Natural killer cell treated with Interleukin-12 subunit alpha and Interleukin-12 subunit beta and Interleukin-15 and Interleukin-18, amount 100 ng/mL, for 72 hours (primary cell): Measurements from ENCODE around the gene NR0B2. TPM values are rescaled to one million over a fixed set of nuclear protein-coding genes. Genes with fewer than 3 reads are reported as not detected.
A peak's percentile ranks its signal among the peaks of the same experiment; 100 is the strongest.

Experiments used
- ATAC-seq, 2 donors: fragments of 150-1000 bp; cut with Tn5 transposase in 1 of 2; sonication (Bioruptor Pico), chemical (Tn5 transposase) in 1 of 2; 2 replicates each; pipeline ENCODE4 v1.10.0; 2021
- DNase-seq: peaks from one replicate; pipeline ENCODE4 v3.0.0; 2022; ENCODE audit warnings: low spot score
- H3K27ac Mint-ChIP-seq, 2 donors: 1 replicate in 1 of 2; 2 replicates in 1 of 2; pipeline ENCODE4 v1.8.0; 2022; ENCODE audit warnings: mixed read lengths in 2 of 2, mild to moderate bottlenecking in 1 of 2, moderate library complexity in 1 of 2
- H3K27me3 Mint-ChIP-seq, 2 donors: 1 replicate in 1 of 2; 2 replicates in 1 of 2; pipeline ENCODE4 v1.8.0; 2022; ENCODE audit warnings: mixed read lengths in 2 of 2
- H3K36me3 Mint-ChIP-seq: one replicate; pipeline ENCODE4 v1.8.0; 2022; ENCODE audit warnings: mixed read lengths
- H3K4me1 Mint-ChIP-seq, 2 donors: 1 replicate in 1 of 2; 2 replicates in 1 of 2; pipeline ENCODE4 v1.8.0; 2022; ENCODE audit warnings: low read depth in 2 of 2, mixed read lengths in 2 of 2, mild to moderate bottlenecking in 1 of 2
- H3K4me3 Mint-ChIP-seq: one replicate; pipeline ENCODE4 v1.8.0; 2022; ENCODE audit warnings: mixed read lengths
- H3K9me3 Mint-ChIP-seq: 2 replicates; pipeline ENCODE4 v1.8.0; 2022; ENCODE audit warnings: mixed read lengths
- total RNA-seq, 2 donors: library from RNA; stranded (reverse); gene quantifications; one replicate each; pipeline ENCODE4 v1.2.3, GENCODE V29; 2022

Gene NR0B2
- total RNA-seq = not detected

GRCh38 chr1:26913754-26914619 is at the start of gene NR0B2:
Gene NR0B2, minus strand, starts transcription at chr1:26913975. Its CDS starts 35 bp downstream, at chr1:26913940.
- H3K9me3 Mint-ChIP-seq = no peaks in the 10 kb centered on the region
- DNase-seq (no peak), ATAC-seq (no peak)
- no peak within 1 kb of the TSS for H3K27ac Mint-ChIP-seq
- no peaks in the 10 kb centered on the region for H3K27me3 Mint-ChIP-seq
- no peaks in the 10 kb centered on the region for H3K4me1 Mint-ChIP-seq
- H3K4me3 Mint-ChIP-seq = no peak within 1 kb of the TSS
- H3K36me3 Mint-ChIP-seq = no peaks in the 10 kb centered on the region

- H3K4me3 Mint-ChIP-seq = no peak overlapping the region
- DNase-seq (no peak), ATAC-seq (no peak)
- no peaks in the 10 kb centered on the region for H3K36me3 Mint-ChIP-seq
- H3K27ac Mint-ChIP-seq = no peak overlapping the region
- H3K9me3 Mint-ChIP-seq = no peaks in the 10 kb centered on the region
- H3K27me3 Mint-ChIP-seq = peaks cover 35 to 57% of the 10 kb centered on the region in 2 donors
- peaks cover 4 to 5% of the 10 kb centered on the region in 2 donors for H3K4me1 Mint-ChIP-seq
These were observed 48.1 kb upstream of the NR0B2 start for GRCh38 chr1:26961826-26962225.

GRCh38 chr1:26960625-26960966 is 46.8 kb upstream of the NR0B2 start:
- H3K4me1 Mint-ChIP-seq = peaks cover 4 to 5% of the 10 kb centered on the region in 2 donors
- no peaks in the 10 kb centered on the region for H3K36me3 Mint-ChIP-seq
- no peak overlapping the region for H3K27ac Mint-ChIP-seq
- no peaks in the 10 kb centered on the region for H3K9me3 Mint-ChIP-seq
- H3K4me3 Mint-ChIP-seq = peak overlapping the region; percentile 73
- H3K27me3 Mint-ChIP-seq = peaks cover 27 to 45% of the 10 kb centered on the region in 2 donors
- no peak for DNase-seq
- ATAC-seq = no peak

DNA sequence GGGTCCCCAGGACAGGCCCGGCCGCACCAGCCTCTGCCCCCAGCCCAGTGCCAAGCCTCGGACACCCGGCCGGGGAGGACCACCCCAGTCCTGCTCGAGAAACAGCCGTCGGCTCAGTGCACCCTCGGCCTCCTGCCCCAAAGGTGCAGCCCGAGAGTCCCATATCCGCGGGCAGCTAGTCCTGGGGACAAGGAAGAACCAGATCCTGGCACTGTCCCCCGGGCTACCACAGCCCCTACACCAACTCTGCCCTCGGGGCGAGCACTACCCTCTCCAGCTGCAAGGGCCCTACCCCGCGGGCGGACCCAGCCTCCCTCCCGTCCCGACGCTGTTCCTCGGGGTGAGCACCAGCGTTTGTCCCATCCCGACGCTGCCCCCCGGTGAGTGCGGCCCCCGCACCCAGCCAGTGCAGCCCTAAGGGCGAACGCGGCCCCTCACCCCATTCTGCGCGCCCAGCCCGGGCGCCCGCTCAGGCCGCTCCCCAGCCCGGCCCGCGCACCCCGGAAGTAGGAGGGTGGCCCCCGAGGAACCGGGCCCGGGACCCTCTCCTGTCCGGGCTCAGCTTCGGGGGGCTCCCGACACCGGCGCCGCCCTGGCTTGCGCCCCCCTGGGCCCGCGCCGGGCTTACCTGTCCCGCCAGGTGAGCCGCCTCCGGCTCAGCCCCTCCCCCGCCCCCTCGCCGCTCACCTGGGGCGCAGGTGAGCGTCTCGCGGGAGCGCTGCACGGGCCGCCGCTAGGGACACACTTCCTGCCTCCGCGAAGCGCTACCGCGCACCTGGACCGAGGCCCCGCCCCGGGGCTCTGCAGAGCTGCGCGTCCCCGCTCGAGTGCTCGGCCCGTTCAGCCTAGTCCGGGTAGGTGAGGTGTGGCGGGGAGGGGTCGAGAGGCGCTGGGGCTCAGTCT is 46.2 kb upstream of the NR0B2 start, which contains the start of gene KDF1:
Gene KDF1 (minus strand): TSS at position 747 of the 903 bp plus-strand sequence. CDS start 8,088 bp downstream, outside the sequence.
- ATAC-seq = peak; percentile 61 to 63
- no peaks in the 10 kb centered on the region for H3K9me3 Mint-ChIP-seq

DNA sequence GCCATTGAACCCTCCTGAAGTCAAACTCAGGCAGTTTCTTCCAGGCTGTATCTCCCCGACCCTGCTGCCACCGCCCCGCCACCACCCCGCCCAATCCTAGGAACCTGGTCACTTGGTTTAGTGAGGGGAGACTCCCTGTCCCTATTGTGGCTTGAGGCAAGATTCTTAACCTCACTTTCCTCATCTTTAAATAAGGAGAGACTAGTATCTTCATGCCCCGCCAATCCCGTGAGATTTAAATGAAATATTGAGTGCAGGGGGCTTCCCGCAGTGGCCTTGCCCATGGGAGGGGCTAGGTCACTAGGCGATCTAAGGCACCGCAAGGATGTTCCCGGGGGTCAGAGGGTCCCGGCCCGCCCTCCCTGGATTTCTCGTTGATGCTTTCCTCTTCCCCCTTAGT is 45.5 kb upstream of the NR0B2 start:
- peaks cover 24 to 36% of the 10 kb centered on the region in 2 donors for H3K27me3 Mint-ChIP-seq
- DNase-seq (no peak), ATAC-seq (no peak)
- H3K4me3 Mint-ChIP-seq = peak overlapping the region; percentile 15
- H3K27ac Mint-ChIP-seq = no peak overlapping the region
- H3K36me3 Mint-ChIP-seq = no peaks in the 10 kb centered on the region
- peaks cover 4 to 5% of the 10 kb centered on the region in 2 donors for H3K4me1 Mint-ChIP-seq
- no peaks in the 10 kb centered on the region for H3K9me3 Mint-ChIP-seq

More for the DNA sequence above, 46.2 kb upstream of the NR0B2 start, which contains the start of gene KDF1:
- Mint-ChIP-seq H3K4me3 (peak within 1 kb of the TSS; percentile 73), H3K36me3 (no peaks in the 10 kb centered on the region), H3K27me3 (peaks cover 26 to 42% of the 10 kb centered on the region in 2 donors), H3K27ac (no peak within 1 kb of the TSS), H3K4me1 (peaks cover 4 to 5% of the 10 kb centered on the region in 2 donors)
- no peak for DNase-seq

DNA sequence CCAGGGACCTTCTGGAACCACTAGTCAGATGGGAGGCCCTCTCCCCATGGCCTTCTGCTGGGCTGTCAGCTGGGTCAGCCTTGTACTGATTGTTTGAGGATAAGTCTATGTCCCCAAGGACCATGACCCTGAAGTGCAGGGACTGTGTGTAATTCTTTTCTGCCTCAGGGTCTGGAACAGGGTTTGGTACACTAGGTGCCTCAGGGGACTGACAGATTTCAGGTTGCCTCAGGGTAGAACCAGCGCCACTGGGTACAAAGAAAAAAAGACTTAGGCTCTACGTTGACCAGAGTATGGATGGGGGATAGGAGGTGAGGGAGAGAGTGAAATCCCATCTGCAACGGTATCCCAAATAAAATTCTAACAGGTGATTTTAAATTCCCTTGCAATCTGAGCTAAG is 43.5 kb upstream of the NR0B2 start:
- H3K4me3 Mint-ChIP-seq = no peak overlapping the region

GRCh38 chr1:26956321-26956720 is 42.5 kb upstream of the NR0B2 start:
- no peak for DNase-seq
- Mint-ChIP-seq H3K4me1 (peaks cover 4 to 5% of the 10 kb centered on the region in 2 donors), H3K36me3 (no peaks in the 10 kb centered on the region), H3K4me3 (no peak overlapping the region), H3K9me3 (no peaks in the 10 kb centered on the region), H3K27ac (no peak overlapping the region), H3K27me3 (peaks cover 13 to 18% of the 10 kb centered on the region in 2 donors)
- ATAC-seq = no peak

More for the DNA sequence above, 43.5 kb upstream of the NR0B2 start:
- H3K4me1 Mint-ChIP-seq = peaks cover 4 to 5% of the 10 kb centered on the region in 2 donors
- H3K27ac Mint-ChIP-seq = no peak overlapping the region
- no peaks in the 10 kb centered on the region for H3K9me3 Mint-ChIP-seq
- no peaks in the 10 kb centered on the region for H3K36me3 Mint-ChIP-seq
- H3K27me3 Mint-ChIP-seq = peaks cover 19 to 25% of the 10 kb centered on the region in 2 donors
- DNase-seq = no peak
- peak in 1 of 2 donors; percentile 34 for ATAC-seq

DNA sequence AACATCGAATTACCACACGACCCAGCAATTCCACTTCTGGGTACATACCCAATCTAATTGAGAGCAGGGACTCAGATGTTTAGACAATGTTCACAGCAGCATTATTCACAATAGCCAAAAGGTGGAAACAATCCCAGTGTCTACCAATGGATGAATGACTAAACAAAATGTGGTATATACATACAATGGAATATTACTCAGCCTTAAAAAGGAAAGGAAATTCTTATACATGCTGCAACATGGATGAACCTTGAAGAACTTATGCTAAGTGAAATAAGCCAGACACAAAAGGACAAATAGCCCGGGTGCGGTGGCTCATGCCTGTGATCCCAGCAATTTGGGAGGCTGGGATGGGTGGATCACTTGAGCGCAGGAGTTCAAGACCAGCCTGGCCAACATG is 39.6 kb upstream of the NR0B2 start:
- no peak overlapping the region for H3K27ac Mint-ChIP-seq
- H3K4me1 Mint-ChIP-seq = no peaks in the 10 kb centered on the region
- peaks cover under 1 to 3% of the 10 kb centered on the region in 2 donors for H3K27me3 Mint-ChIP-seq
- DNase-seq (no peak), ATAC-seq (no peak)
- H3K4me3 Mint-ChIP-seq = no peak overlapping the region
- no peaks in the 10 kb centered on the region for H3K36me3 Mint-ChIP-seq
- no peaks in the 10 kb centered on the region for H3K9me3 Mint-ChIP-seq

DNA sequence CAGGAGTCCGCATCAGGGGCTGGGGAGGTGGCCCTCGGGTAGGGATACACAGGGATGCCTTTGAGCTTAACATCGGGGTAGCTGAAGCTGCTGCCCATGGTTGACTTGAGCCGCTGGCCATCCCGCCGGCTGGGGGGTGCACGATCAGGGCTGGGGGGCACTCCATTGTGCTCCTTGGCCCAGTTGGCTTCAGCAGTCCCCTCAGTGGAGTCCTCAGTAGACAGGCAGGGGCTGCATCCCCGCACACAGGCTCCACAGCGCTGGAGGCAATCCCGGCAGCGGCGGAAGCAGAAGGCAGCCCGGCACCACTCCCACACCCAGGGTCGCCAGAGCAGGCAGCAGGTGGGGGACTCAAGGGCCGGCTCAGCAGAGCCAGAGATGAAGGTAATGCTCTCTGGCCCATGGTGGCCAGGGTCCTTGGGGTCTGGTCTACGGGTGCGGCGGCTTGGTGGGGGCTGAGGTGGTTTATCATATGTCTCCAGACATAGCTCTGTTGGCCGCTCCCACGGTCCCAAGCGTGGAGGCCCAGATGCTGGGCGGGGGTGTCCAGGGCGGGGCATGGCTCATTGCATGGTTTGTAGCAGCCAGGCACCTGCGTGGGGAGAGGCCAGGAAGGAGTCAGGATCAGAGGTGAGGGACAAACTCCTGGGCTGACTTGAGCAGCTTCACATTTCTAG is 38.2 kb upstream of the NR0B2 start:
- no peak for DNase-seq
- H3K27ac Mint-ChIP-seq = no peak overlapping the region
- H3K9me3 Mint-ChIP-seq = no peaks in the 10 kb centered on the region
- no peak for ATAC-seq
- H3K27me3 Mint-ChIP-seq = peaks cover 0 to 3% of the 10 kb centered on the region in 2 donors
- H3K36me3 Mint-ChIP-seq = no peaks in the 10 kb centered on the region
- no peaks in the 10 kb centered on the region for H3K4me1 Mint-ChIP-seq
- H3K4me3 Mint-ChIP-seq = no peak overlapping the region

GRCh38 chr1:26951216-26951615 is 37.4 kb upstream of the NR0B2 start:
- H3K27ac Mint-ChIP-seq = no peak overlapping the region

GRCh38 chr1:26950602-26951001 is 36.8 kb upstream of the NR0B2 start:
- H3K4me1 Mint-ChIP-seq = no peaks in the 10 kb centered on the region
- no peaks in the 10 kb centered on the region for H3K36me3 Mint-ChIP-seq
- DNase-seq (no peak), ATAC-seq (no peak)
- H3K9me3 Mint-ChIP-seq = no peaks in the 10 kb centered on the region
- H3K27me3 Mint-ChIP-seq = peaks cover 0 to 3% of the 10 kb centered on the region in 2 donors
- no peak overlapping the region for H3K4me3 Mint-ChIP-seq
- no peak overlapping the region for H3K27ac Mint-ChIP-seq

More at GRCh38 chr1:26951216-26951615, 37.4 kb upstream of the NR0B2 start:
- peaks cover 0 to 3% of the 10 kb centered on the region in 2 donors for H3K27me3 Mint-ChIP-seq
- H3K36me3 Mint-ChIP-seq = no peaks in the 10 kb centered on the region
- no peak overlapping the region for H3K4me3 Mint-ChIP-seq
- H3K4me1 Mint-ChIP-seq = no peaks in the 10 kb centered on the region
- no peaks in the 10 kb centered on the region for H3K9me3 Mint-ChIP-seq
- ATAC-seq = no peak
- no peak for DNase-seq

DNA sequence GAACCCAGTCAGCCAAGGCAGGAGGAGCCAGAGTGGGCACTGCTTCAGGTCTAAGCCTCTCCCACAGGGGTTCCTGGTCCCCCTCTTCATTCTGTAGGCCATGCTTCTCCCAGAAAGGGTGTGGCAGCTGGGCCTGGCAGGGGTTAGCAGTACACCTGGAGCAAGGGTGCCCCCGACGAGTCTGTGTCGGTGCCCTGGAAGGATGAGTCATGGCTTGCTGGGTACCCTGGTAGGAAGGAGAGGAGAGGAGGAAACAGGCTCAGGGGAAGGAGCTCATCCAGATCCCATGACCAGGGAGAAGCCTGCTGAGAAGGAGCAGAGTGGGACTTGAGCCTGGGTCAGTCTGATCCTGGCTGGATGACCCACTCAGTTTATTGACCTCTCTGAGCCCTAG is 36.1 kb upstream of the NR0B2 start:
- Mint-ChIP-seq H3K27me3 (peaks cover 0 to 3% of the 10 kb centered on the region in 2 donors), H3K4me1 (no peaks in the 10 kb centered on the region), H3K27ac (no peak overlapping the region), H3K9me3 (no peaks in the 10 kb centered on the region), H3K4me3 (no peak overlapping the region), H3K36me3 (peaks cover 6% of the 10 kb centered on the region)
- no peak for ATAC-seq
- no peak for DNase-seq

GRCh38 chr1:26949266-26949925 is 35.6 kb upstream of the NR0B2 start:
- peaks cover 7% of the 10 kb centered on the region for H3K36me3 Mint-ChIP-seq
- no peaks in the 10 kb centered on the region for H3K4me1 Mint-ChIP-seq
- H3K9me3 Mint-ChIP-seq = no peaks in the 10 kb centered on the region
- H3K27ac Mint-ChIP-seq = no peak overlapping the region
- peaks cover 0 to 3% of the 10 kb centered on the region in 2 donors for H3K27me3 Mint-ChIP-seq
- H3K4me3 Mint-ChIP-seq = no peak overlapping the region
- ATAC-seq (no peak), DNase-seq (no peak)
